Mesenchymal stem cell (in vitro differentiated cells and primary cell): ENCODE results near the gene TBL2.
"Not testable (repeated sequence)": the region's sequence is repeated elsewhere in the genome, so short reads cannot be mapped to it uniquely, and the experiment has no call there.

Source experiments
- DNase-seq: peaks from one replicate; pipeline ENCODE4 v3.0.0-alpha.2; 2013
- H2AFZ ChIP-seq: one replicate; pipeline ENCODE4 v1.6.1; 2013; ENCODE audit warnings: low read depth, mild to moderate bottlenecking, control low read depth, inconsistent platforms, low read length, moderate library complexity
- H2AK5ac ChIP-seq: 2 replicates; pipeline ENCODE4 v1.6.1; 2013; ENCODE audit warnings: low read length, moderate library complexity, mild to moderate bottlenecking, inconsistent platforms; ENCODE audit not compliant: severe bottlenecking
- H2BK120ac ChIP-seq: one replicate; pipeline ENCODE4 v1.6.1; 2013; ENCODE audit warnings: low read depth, mild to moderate bottlenecking, inconsistent platforms, low read length, moderate library complexity
- H2BK12ac ChIP-seq, 2 experiments: one replicate each; pipeline ENCODE4 v1.6.1; 2013; ENCODE audit warnings: inconsistent platforms in 2 of 2, low read length in 2 of 2, mild to moderate bottlenecking in 2 of 2, moderate library complexity in 2 of 2, control low read depth in 1 of 2
- H2BK15ac ChIP-seq: one replicate; pipeline ENCODE4 v1.6.1; 2013; ENCODE audit warnings: mild to moderate bottlenecking, low read depth, inconsistent platforms; ENCODE audit not compliant: poor library complexity, severe bottlenecking
- H2BK5ac ChIP-seq: 2 replicates; pipeline ENCODE4 v1.6.1; 2013; ENCODE audit warnings: low read depth, mild to moderate bottlenecking, low read length, control low read depth, inconsistent platforms; ENCODE audit not compliant: poor library complexity, severe bottlenecking
- H3K14ac ChIP-seq, 2 experiments: one replicate each; pipeline ENCODE4 v1.6.1; 2013; ENCODE audit warnings: inconsistent platforms in 2 of 2, low read length in 2 of 2, control low read depth in 1 of 2, mild to moderate bottlenecking in 1 of 2, moderate library complexity in 1 of 2
- H3K18ac ChIP-seq, 2 experiments: one replicate each; pipeline ENCODE4 v1.6.1; 2013; ENCODE audit warnings: inconsistent platforms in 2 of 2, low read length in 2 of 2, control low read depth in 1 of 2, low read depth in 1 of 2, mild to moderate bottlenecking in 1 of 2
- H3K23ac ChIP-seq, 2 experiments: one replicate each; pipeline ENCODE4 v1.6.1; 2013; ENCODE audit warnings: inconsistent platforms in 2 of 2, low read length in 2 of 2, mild to moderate bottlenecking in 2 of 2, moderate library complexity in 2 of 2, control low read depth in 1 of 2
- H3K27ac ChIP-seq: 2 replicates; pipeline ENCODE4 v1.5.1; 2013; ENCODE audit warnings: mild to moderate bottlenecking, moderate library complexity, low read length, control low read depth, inconsistent platforms; ENCODE audit not compliant: poor library complexity, severe bottlenecking
- H3K27me3 ChIP-seq, 2 experiments: 2 replicates each; pipeline versions ENCODE4 v1.6.1 to v1.7.0; 2013; ENCODE audit warnings: low read length in 2 of 2, mild to moderate bottlenecking in 2 of 2, moderate library complexity in 2 of 2, control low read depth in 1 of 2, inconsistent platforms in 1 of 2; ENCODE audit not compliant: control insufficient read depth in 1 of 2, insufficient read depth in 1 of 2
- H3K36me3 ChIP-seq, 2 experiments: 2 replicates each; pipeline versions ENCODE4 v1.6.1 to v1.7.0; 2013; ENCODE audit warnings: low read length in 2 of 2, control low read depth in 1 of 2, inconsistent platforms in 1 of 2, low read depth in 1 of 2, mild to moderate bottlenecking in 1 of 2; ENCODE audit not compliant: insufficient read depth in 2 of 2, control insufficient read depth in 1 of 2
- H3K4ac ChIP-seq, 2 experiments: one replicate each; pipeline ENCODE4 v1.6.1; 2013; ENCODE audit warnings: inconsistent platforms in 2 of 2, low read length in 2 of 2, mild to moderate bottlenecking in 2 of 2, moderate library complexity in 2 of 2, control low read depth in 1 of 2, low read depth in 1 of 2
- H3K4me1 ChIP-seq: 2 replicates; pipeline ENCODE4 v1.6.1; 2013; ENCODE audit warnings: low read depth, low read length, control low read depth; ENCODE audit not compliant: control insufficient read depth, insufficient read depth
- H3K4me2 ChIP-seq: 2 replicates; pipeline ENCODE4 v1.6.1; 2013; ENCODE audit warnings: low read length, mild to moderate bottlenecking, inconsistent platforms; ENCODE audit not compliant: poor library complexity, severe bottlenecking
- H3K4me3 ChIP-seq, 2 experiments: 2 replicates each; pipeline versions ENCODE4 v1.5.1 to v1.7.0; 2013; ENCODE audit warnings: low read length in 2 of 2, mild to moderate bottlenecking in 2 of 2, control low read depth in 1 of 2, low read depth in 1 of 2; ENCODE audit not compliant: insufficient read depth in 1 of 2
- H3K79me1 ChIP-seq: replicated peaks from 2 replicates; pipeline ENCODE4 v1.6.1; 2013; ENCODE audit warnings: mild to moderate bottlenecking, control low read depth, low read length, inconsistent platforms; ENCODE audit not compliant: poor library complexity, severe bottlenecking
- H3K9ac ChIP-seq: 2 replicates; pipeline ENCODE4 v1.7.0; 2013; ENCODE audit warnings: mild to moderate bottlenecking, low read length, moderate library complexity
- H3K9me3 ChIP-seq: 2 replicates; pipeline ENCODE4 v1.7.0; 2013; ENCODE audit warnings: mild to moderate bottlenecking, low read length; ENCODE audit not compliant: control insufficient read depth
- H4K8ac ChIP-seq: one replicate; pipeline ENCODE4 v1.6.1; 2013; ENCODE audit warnings: inconsistent platforms, mild to moderate bottlenecking, low read length, moderate library complexity
- H4K91ac ChIP-seq: one replicate; pipeline ENCODE4 v1.6.1; 2013; ENCODE audit warnings: mild to moderate bottlenecking, low read length, inconsistent platforms
- WGBS: methylation state at CpG from one replicate; pipeline ENCODE4 v1.1.7; 2013; ENCODE audit warnings: mixed read lengths; 5-methylcytosine and 5-hydroxymethylcytosine counted together

TBL2 gene

GRCh38 chr7:73556208-73557107 is 21.9 kb downstream of the TBL2 start:
- Histone ChIP-seq H3K9me3 (no peaks in the 10 kb centered on the region), H3K4me1 (peaks cover 20% of the 10 kb centered on the region), H3K4me3 (peak overlapping the region; percentile 96 to 99), H3K18ac (peak overlapping the region in 1 of 2 experiments; percentile 18), H4K91ac (no peak overlapping the region), H3K23ac (no peak overlapping the region), H2BK15ac (peak overlapping the region; percentile 54), H3K79me1 (peaks cover 5% of the 10 kb centered on the region), H3K27ac (peak overlapping the region; percentile 75), H2AFZ (no peak overlapping the region), H3K4me2 (peak overlapping the region; percentile 84), H2AK5ac (no peak overlapping the region), H3K4ac (peak overlapping the region in 1 of 2 experiments; percentile 79), H3K9ac (peak overlapping the region; percentile 95), H3K36me3 (peaks cover 9 to 23% of the 10 kb centered on the region in 2 experiments), H4K8ac (no peak overlapping the region), H2BK120ac (no peak overlapping the region), H3K27me3 (no peaks in the 10 kb centered on the region), H3K14ac (peak overlapping the region in 1 of 2 experiments; percentile 94), H2BK12ac (no peak overlapping the region), H2BK5ac (no peak overlapping the region)
- 42% methylated on average over 23 of the region's 28 CpGs for WGBS
- no peak for DNase-seq

GRCh38 chr7:73555411-73555982 is 22.9 kb downstream of the TBL2 start:
- Histone ChIP-seq H2AK5ac (no peak overlapping the region), H3K14ac (no peak overlapping the region), H3K27me3 (no peaks in the 10 kb centered on the region), H2BK120ac (no peak overlapping the region), H2BK12ac (no peak overlapping the region), H3K4ac (no peak overlapping the region), H3K4me1 (peaks cover 18% of the 10 kb centered on the region), H4K91ac (no peak overlapping the region), H3K23ac (no peak overlapping the region), H2AFZ (no peak overlapping the region), H3K9ac (peak overlapping the region; percentile 95), H3K18ac (no peak overlapping the region), H3K79me1 (peaks cover 9% of the 10 kb centered on the region), H3K9me3 (no peaks in the 10 kb centered on the region), H3K4me2 (peak overlapping the region; percentile 84), H3K4me3 (peak overlapping the region in 1 of 2 experiments; percentile 99), H3K27ac (peak overlapping the region; percentile 33), H4K8ac (no peak overlapping the region), H2BK15ac (no peak overlapping the region), H3K36me3 (peaks cover 14 to 31% of the 10 kb centered on the region in 2 experiments), H2BK5ac (no peak overlapping the region)
- 93% methylated on average over 6 of the region's 6 CpGs for WGBS
- no peak for DNase-seq

GRCh38 chr7:73550093-73550492 is 28.3 kb downstream of the TBL2 start:
- H2BK120ac ChIP-seq, H2AK5ac ChIP-seq, H2BK12ac ChIP-seq, H3K9me3 ChIP-seq, H3K27ac ChIP-seq, H2BK15ac ChIP-seq, H3K4ac ChIP-seq, H3K18ac ChIP-seq, DNase-seq, H3K23ac ChIP-seq, H4K8ac ChIP-seq, H3K4me1 ChIP-seq, H4K91ac ChIP-seq, H3K4me3 ChIP-seq, H3K14ac ChIP-seq, H2BK5ac ChIP-seq, H3K4me2 ChIP-seq, H2AFZ ChIP-seq, H3K27me3 ChIP-seq, H3K9ac ChIP-seq: not testable (repeated sequence)
- WGBS, result 94% methylated on average over 5 of the region's 5 CpGs
- peaks cover 20% of the 10 kb centered on the region for H3K79me1 ChIP-seq
- peaks cover 39 to 64% of the 10 kb centered on the region in 2 experiments for H3K36me3 ChIP-seq

- Histone ChIP-seq H3K18ac (no peak overlapping the region), H2BK12ac (no peak overlapping the region), H3K4me3 (no peak overlapping the region), H3K27ac (no peak overlapping the region), H2BK5ac (no peak overlapping the region), H3K79me1 (peaks cover 24% of the 10 kb centered on the region), H3K36me3 (peaks cover 40 to 57% of the 10 kb centered on the region in 2 experiments), H2BK15ac (no peak overlapping the region), H4K91ac (no peak overlapping the region), H3K27me3 (no peaks in the 10 kb centered on the region), H3K4me1 (peaks cover 2% of the 10 kb centered on the region), H2AK5ac (no peak overlapping the region), H3K4me2 (no peak overlapping the region), H3K4ac (no peak overlapping the region), H2BK120ac (no peak overlapping the region), H3K14ac (no peak overlapping the region), H3K23ac (no peak overlapping the region), H2AFZ (no peak overlapping the region), H3K9me3 (no peaks in the 10 kb centered on the region), H3K9ac (no peak overlapping the region), H4K8ac (no peak overlapping the region)
- 97% methylated on average over 3 of the region's 4 CpGs for WGBS
- no peak for DNase-seq
These were observed 29.2 kb downstream of the TBL2 start for GRCh38 chr7:73549176-73549575.
